Measurements from ENCODE around the gene CHURC1.

Gene CHURC1

DNA sequence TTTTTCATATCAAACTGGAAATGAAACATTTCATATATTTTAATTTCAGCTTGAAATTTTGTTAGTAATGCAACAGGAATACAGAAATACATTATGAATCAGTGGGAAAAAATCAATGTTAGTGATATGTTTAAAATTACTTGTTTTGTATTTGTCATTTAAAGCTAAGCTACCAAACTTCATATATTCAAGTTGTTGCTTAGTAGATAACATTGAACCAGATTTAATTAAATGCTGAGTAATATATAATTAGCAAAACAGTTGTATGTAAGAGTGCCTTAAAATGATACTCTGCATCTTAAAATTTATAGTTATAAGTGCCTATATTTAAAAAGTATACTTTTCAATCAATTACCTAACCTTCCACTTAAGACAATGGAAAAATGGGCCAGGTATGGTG is 5.0 kb downstream of the CHURC1 start:
- TF ChIP-seq, protein P1, sequence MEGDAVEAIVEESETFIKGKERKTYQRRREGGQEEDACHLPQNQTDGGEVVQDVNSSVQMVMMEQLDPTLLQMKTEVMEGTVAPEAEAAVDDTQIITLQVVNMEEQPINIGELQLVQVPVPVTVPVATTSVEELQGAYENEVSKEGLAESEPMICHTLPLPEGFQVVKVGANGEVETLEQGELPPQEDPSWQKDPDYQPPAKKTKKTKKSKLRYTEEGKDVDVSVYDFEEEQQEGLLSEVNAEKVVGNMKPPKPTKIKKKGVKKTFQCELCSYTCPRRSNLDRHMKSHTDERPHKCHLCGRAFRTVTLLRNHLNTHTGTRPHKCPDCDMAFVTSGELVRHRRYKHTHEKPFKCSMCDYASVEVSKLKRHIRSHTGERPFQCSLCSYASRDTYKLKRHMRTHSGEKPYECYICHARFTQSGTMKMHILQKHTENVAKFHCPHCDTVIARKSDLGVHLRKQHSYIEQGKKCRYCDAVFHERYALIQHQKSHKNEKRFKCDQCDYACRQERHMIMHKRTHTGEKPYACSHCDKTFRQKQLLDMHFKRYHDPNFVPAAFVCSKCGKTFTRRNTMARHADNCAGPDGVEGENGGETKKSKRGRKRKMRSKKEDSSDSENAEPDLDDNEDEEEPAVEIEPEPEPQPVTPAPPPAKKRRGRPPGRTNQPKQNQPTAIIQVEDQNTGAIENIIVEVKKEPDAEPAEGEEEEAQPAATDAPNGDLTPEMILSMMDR (IDR thresholded peaks at IDR 0.05; ENCODE audit: insufficient read depth, low read depth, low read length, missing control alignments): no peak
- no peak for DNase-seq (ENCODE audit: low read depth)
- no peak overlapping the region for H3K4me3 ChIP-seq (ENCODE audit: low read depth, low read length)

DNA sequence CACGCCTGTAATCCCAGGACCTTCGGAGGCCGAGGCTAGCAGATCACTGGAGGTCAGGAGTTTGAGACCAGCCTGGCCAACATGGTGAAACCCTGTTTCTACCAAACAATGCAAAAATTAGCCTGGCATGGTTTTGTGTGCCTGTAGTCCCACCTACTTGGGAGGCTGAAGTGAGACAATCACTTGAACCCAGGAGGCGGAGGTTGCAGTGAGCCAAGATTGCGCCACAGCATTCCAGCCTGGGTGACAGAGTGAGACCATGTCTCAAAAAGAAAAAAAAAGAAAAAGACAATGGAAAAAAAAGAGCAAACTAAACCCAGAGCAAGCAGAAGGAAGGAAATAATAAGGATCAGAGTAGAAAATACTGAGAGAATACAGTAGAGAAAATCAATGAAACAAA is 5.4 kb downstream of the CHURC1 start:
- no peak for DNase-seq (ENCODE audit: low read depth)
- TF ChIP-seq, protein P1 (IDR thresholded peaks at IDR 0.05; ENCODE audit: insufficient read depth, low read depth, low read length, missing control alignments): no peak
- H3K4me3 ChIP-seq (ENCODE audit: low read depth, low read length): no peak overlapping the region

DNA sequence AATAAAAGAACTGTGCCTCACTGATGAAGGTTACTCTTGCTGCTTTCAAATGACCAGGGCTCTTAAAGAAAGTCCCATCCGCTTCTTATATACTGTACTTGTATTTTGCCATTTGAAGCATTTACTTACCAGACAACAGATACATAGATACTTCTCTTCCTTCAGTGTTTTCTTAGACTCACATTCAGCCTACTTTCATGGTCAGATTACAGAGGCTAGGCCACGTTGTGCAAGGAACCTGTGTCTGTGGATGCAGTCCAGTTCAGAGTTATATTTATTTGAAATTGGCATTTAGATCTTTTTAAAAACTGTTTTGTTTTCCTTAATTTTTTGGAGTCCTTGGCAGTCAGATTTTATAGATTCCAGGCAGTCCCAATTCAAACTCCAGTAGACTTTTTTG is 6.2 kb downstream of the CHURC1 start:
- DNase-seq (ENCODE audit: low read depth): no peak
- TF ChIP-seq, protein P1 (IDR thresholded peaks at IDR 0.05; ENCODE audit: insufficient read depth, low read depth, low read length, missing control alignments): no peak
- no peak overlapping the region for H3K4me3 ChIP-seq (ENCODE audit: low read depth, low read length)

DNA sequence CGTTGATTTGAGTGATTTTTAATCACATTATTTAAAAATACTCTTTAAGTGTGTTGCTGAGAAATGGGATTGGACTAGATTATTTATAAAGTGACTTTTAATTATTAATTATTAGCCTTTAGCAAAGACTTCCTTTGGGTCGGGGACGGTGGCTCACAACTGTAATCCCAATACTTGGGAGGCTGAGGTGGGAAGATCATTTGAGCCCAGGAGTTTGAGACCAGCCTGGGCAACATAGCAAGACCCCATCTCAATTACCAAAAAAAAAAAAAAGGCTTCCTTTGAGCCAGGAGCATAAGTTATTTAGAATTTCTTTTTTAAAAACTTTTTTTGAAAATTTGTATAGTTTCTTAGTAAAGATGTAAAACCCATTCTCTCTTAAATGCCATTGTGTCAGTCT is 8.8 kb downstream of the CHURC1 start:
- DNase-seq (ENCODE audit: low read depth): no peak
- no peak overlapping the region for H3K4me3 ChIP-seq (ENCODE audit: low read depth, low read length)
- TF ChIP-seq, protein P1 (IDR thresholded peaks at IDR 0.05; ENCODE audit: insufficient read depth, low read depth, low read length, missing control alignments): no peak

DNA sequence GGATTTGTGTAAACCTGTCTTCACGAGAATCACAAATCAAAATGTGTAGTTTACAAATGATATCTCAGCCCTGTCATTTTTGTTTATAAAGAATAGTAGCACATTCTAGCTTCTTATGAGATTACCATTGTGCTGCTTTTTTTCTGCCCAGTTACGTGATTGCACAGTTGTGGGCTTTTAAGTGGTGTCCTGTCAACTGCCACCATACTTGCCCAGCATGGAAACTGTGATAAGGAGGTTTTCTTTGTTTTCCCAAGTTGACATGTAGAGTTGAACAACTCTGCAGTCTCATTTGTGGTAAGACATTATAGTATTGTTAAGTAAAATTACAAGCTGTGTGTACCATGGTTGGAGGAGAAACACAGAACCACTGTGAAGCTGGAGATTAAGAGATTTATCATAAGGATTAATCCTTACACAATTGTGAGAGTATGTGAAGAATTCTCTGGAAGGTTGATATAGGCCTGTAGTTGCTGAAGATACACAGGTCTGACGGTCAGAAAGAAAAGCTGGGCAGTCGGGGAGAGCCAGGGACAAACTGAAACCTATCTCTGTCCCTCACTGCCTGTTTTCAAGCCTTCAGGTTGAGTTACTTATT is 12.2 kb downstream of the CHURC1 start:
- TF ChIP-seq, protein P1 (IDR thresholded peaks at IDR 0.05; ENCODE audit: insufficient read depth, low read depth, low read length, missing control alignments): no peak
- H3K4me3 ChIP-seq (ENCODE audit: low read depth, low read length): no peak overlapping the region
- DNase-seq (ENCODE audit: low read depth): no peak

DNA sequence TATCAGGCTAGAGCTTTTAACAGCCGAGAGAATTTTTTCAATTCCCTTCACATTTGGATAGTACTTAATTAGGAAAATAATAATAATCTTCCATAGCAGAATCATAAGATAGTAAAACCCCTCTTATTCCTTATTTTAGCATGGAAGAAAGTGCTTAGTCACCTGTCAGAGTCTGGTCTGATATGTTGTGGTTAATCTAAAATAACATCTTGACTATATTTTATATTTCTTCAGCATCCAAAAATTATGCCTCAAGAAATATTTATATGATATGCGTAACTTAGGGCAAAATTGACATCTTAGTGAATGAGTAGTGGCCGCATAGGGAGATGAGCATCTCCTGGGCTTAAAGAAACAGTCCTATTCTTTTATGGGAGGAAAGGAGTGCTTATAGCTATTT is 12.8 kb downstream of the CHURC1 start:
- no peak for DNase-seq (ENCODE audit: low read depth)
- TF ChIP-seq, protein P1 (IDR thresholded peaks at IDR 0.05; ENCODE audit: insufficient read depth, low read depth, low read length, missing control alignments): no peak
- no peak overlapping the region for H3K4me3 ChIP-seq (ENCODE audit: low read depth, low read length)

Data from GM12865 (cell line).